Measurements from ENCODE around the gene STK11.
"Not testable (repeated sequence)": the region's sequence is repeated elsewhere in the genome, so short reads cannot be mapped to it uniquely, and the experiment has no call there.

The STK11 gene

GRCh38 chr19:1238369-1239303 is 33.1 kb downstream of the STK11 start:
- no peak for DNase-seq

- no peak for DNase-seq
These were observed 33.8 kb downstream of the STK11 start for GRCh38 chr19:1239420-1239795.

- peak; percentile 91 to 94 for DNase-seq
These were observed 34.5 kb downstream of the STK11 start for GRCh38 chr19:1239796-1240737.

- no peak for DNase-seq
These were observed 35.3 kb downstream of the STK11 start for GRCh38 chr19:1240925-1241324.

- DNase-seq, result peak; percentile 93 to 94
These were observed 36.0 kb downstream of the STK11 start, which contains the start of gene ATP5F1D for GRCh38 chr19:1241417-1242095. Gene ATP5F1D, plus strand, starts transcription at chr19:1241751. Its CDS starts 100 bp downstream, at chr19:1241851.

GRCh38 chr19:1243768-1244692 is 38.5 kb downstream of the STK11 start:
- DNase-seq, result peak; percentile 88 to 89

- DNase-seq, result no peak
These were observed 39.3 kb downstream of the STK11 start for GRCh38 chr19:1244693-1245451.

GRCh38 chr19:1245494-1246264 is 40.1 kb downstream of the STK11 start:
- no peak for DNase-seq

GRCh38 chr19:1246265-1247087 is 40.9 kb downstream of the STK11 start:
- DNase-seq, result not testable (repeated sequence)

- no peak for DNase-seq
These were observed 42.2 kb downstream of the STK11 start for GRCh38 chr19:1247748-1248138.

GRCh38 chr19:1248139-1248785 is 42.7 kb downstream of the STK11 start, which contains the start of gene MIDN:
Gene MIDN, plus strand, starts transcription at chr19:1248583. Its CDS starts 1,714 bp downstream, at chr19:1250297.
- DNase-seq, result peak; percentile 80 to 81

- DNase-seq, result peak; percentile 88 to 89
These were observed 43.3 kb downstream of the STK11 start for GRCh38 chr19:1248786-1249297.

- peak; percentile 94 to 97 for DNase-seq
These were observed 43.9 kb downstream of the STK11 start for GRCh38 chr19:1249298-1249989.

GRCh38 chr19:1249990-1250436 is 44.4 kb downstream of the STK11 start:
- DNase-seq, result no peak

- DNase-seq, result peak; percentile 66 to 70
These were observed 45.1 kb downstream of the STK11 start for GRCh38 chr19:1250437-1251260.

All from CD4-positive, alpha-beta T cell treated with Interleukin-1 beta for 1 hour (primary cell).